OCI-LY7 (cell line): ENCODE results near the gene CEACAM4. TPM values are rescaled to one million over a fixed set of nuclear protein-coding genes. Genes with fewer than 3 reads are reported as not detected.

Experiments
- BruUV-seq: library from RNA; stranded (reverse); fragments of 400-500 nt; replicated peaks from 2 replicates; lab custom pipeline; 2021; lab: Mats Ljungman, UMichigan
- CTCF ChIA-PET: fragments of 300-600 bp; sonication (Branson Sonifier 250); formaldehyde crosslinking; loops from one replicate; lab custom pipeline; 2022; ENCODE audit warnings: antibody characterized with exemption; ENCODE audit not compliant: unreplicated experiment; lab: Charles Lee
- POLR2A ChIA-PET: fragments of 300-600 bp; sonication (Branson Sonifier 250); formaldehyde crosslinking; loops from one replicate; lab custom pipeline; 2022; ENCODE audit warnings: antibody characterized with exemption; lab: Charles Lee
- DNase-seq: peaks from one replicate; pipeline ENCODE4 v3.0.0-alpha.2; 2015; ENCODE audit warnings: low spot score
- H2AFZ ChIP-seq: fragments of 200-600 bp; sonication (generic), shearing (Covaris generic); 2 replicates; pipeline ENCODE4 v1.6.1; 2014; ENCODE audit warnings: mild to moderate bottlenecking, antibody characterized with exemption, low read length, moderate library complexity
- H3K27ac ChIP-seq: fragments of 200-600 bp; sonication (generic); 2 replicates; pipeline ENCODE4 v1.5.1; 2014; ENCODE audit warnings: mixed run types, low read depth, mild to moderate bottlenecking, moderate library complexity, low read length, inconsistent platforms; ENCODE audit not compliant: poor library complexity, severe bottlenecking
- H3K36me3 ChIP-seq: fragments of 200-600 bp; sonication (generic); 2 replicates; pipeline ENCODE4 v1.6.1; 2014; ENCODE audit warnings: mild to moderate bottlenecking, antibody characterized with exemption, low read length, moderate library complexity, mixed read lengths; ENCODE audit not compliant: insufficient read depth
- H3K4me1 ChIP-seq: fragments of 200-600 bp; sonication (generic); 2 replicates; pipeline ENCODE4 v1.5.1; 2014; ENCODE audit warnings: mild to moderate bottlenecking, low read length; ENCODE audit not compliant: insufficient read depth, poor library complexity, severe bottlenecking
- H3K4me2 ChIP-seq: fragments of 200-600 bp; sonication (generic); 2 replicates; pipeline ENCODE4 v1.6.1; 2014; ENCODE audit warnings: mild to moderate bottlenecking, low read length
- H3K4me3 ChIP-seq: fragments of 200-600 bp; sonication (generic); 2 replicates; pipeline ENCODE4 v1.5.1; 2014; ENCODE audit warnings: mild to moderate bottlenecking, low read depth, low read length; ENCODE audit not compliant: poor library complexity, severe bottlenecking
- H3K79me2 ChIP-seq: fragments of 200-600 bp; sonication (generic); 2 replicates; pipeline ENCODE4 v1.6.1; 2016; ENCODE audit warnings: low read depth, mild to moderate bottlenecking, low read length, moderate library complexity, mixed read lengths; ENCODE audit not compliant: insufficient read depth
- H3K9me2 ChIP-seq: fragments of 200-600 bp; sonication (generic); 2 replicates; pipeline ENCODE4 v1.6.1; 2016; ENCODE audit warnings: mild to moderate bottlenecking, low read length, mixed read lengths; ENCODE audit not compliant: insufficient read depth
- H3K9me3 ChIP-seq: fragments of 200-600 bp; sonication (generic); 2 replicates; pipeline ENCODE4 v1.6.1; 2014; ENCODE audit warnings: mild to moderate bottlenecking, mixed run types, low read length, mixed read lengths
- H4K20me1 ChIP-seq: fragments of 200-600 bp; sonication (generic); 2 replicates; pipeline ENCODE4 v1.6.1; 2014; ENCODE audit warnings: mild to moderate bottlenecking, antibody characterized with exemption, low read length, moderate library complexity, mixed read lengths; ENCODE audit not compliant: insufficient read depth
- EZH2phosphoT487 ChIP-seq: fragments of 200-600 bp; sonication (generic); IDR thresholded peaks from 2 replicates; pipeline ENCODE4 v1.6.1; 2018; ENCODE audit warnings: low read depth, borderline replicate concordance, mild to moderate bottlenecking, mixed run types, antibody characterized with exemption, low read length, moderate library complexity, mixed read lengths
- intact Hi-C: fragments of 100-400 bp; cut with micrococcal nuclease; formaldehyde crosslinking; loops from one replicate; pipeline ENCODE4 v1.10.0; 2022; ENCODE audit not compliant: unreplicated experiment
- total RNA-seq, 2 experiments: library from RNA; depleted of rRNA in 1 of 2; stranded (reverse); fragments of >200 nt in 1 of 2; shearing (Covaris generic) in 1 of 2; gene quantifications; 2 replicates each; pipeline ENCODE4 v1.2.3, GENCODE V29; 2014 to 2022
- TF ChIP-seq, protein P1 (sequence below): fragments of 200-600 bp; sonication (generic); conservative IDR thresholded peaks from 2 replicates; pipeline ENCODE4 v1.5.1; 2014; ENCODE audit warnings: mild to moderate bottlenecking, antibody characterized with exemption, low read length, moderate library complexity, mixed read lengths

The CEACAM4 gene
- total RNA-seq, 2 experiments from 2014 or later = not detected

- Histone ChIP-seq H3K4me2 (no peak overlapping the region), H3K4me1 (no peaks in the 10 kb centered on the region), H3K79me2 (no peaks in the 10 kb centered on the region), H3K9me3 (no peaks in the 10 kb centered on the region), H3K27ac (no peak overlapping the region), H3K9me2 (no peaks in the 10 kb centered on the region), H2AFZ (no peak overlapping the region), H3K4me3 (no peak overlapping the region), H3K36me3 (peaks cover 10% of the 10 kb centered on the region), H4K20me1 (no peaks in the 10 kb centered on the region)
- POLR2A ChIA-PET = no interaction called here
- TF ChIP-seq, protein P1, sequence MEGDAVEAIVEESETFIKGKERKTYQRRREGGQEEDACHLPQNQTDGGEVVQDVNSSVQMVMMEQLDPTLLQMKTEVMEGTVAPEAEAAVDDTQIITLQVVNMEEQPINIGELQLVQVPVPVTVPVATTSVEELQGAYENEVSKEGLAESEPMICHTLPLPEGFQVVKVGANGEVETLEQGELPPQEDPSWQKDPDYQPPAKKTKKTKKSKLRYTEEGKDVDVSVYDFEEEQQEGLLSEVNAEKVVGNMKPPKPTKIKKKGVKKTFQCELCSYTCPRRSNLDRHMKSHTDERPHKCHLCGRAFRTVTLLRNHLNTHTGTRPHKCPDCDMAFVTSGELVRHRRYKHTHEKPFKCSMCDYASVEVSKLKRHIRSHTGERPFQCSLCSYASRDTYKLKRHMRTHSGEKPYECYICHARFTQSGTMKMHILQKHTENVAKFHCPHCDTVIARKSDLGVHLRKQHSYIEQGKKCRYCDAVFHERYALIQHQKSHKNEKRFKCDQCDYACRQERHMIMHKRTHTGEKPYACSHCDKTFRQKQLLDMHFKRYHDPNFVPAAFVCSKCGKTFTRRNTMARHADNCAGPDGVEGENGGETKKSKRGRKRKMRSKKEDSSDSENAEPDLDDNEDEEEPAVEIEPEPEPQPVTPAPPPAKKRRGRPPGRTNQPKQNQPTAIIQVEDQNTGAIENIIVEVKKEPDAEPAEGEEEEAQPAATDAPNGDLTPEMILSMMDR = no peak
- TF ChIP-seq EZH2phosphoT487 = no peak
- DNase-seq = no peak
- no TSS peak for BruUV-seq
- intact Hi-C loops = no loop called here
- CTCF ChIA-PET = no interaction called here
Observed at GRCh38 chr19:41587838-41588210, 39.0 kb downstream of the CEACAM4 start.

DNA sequence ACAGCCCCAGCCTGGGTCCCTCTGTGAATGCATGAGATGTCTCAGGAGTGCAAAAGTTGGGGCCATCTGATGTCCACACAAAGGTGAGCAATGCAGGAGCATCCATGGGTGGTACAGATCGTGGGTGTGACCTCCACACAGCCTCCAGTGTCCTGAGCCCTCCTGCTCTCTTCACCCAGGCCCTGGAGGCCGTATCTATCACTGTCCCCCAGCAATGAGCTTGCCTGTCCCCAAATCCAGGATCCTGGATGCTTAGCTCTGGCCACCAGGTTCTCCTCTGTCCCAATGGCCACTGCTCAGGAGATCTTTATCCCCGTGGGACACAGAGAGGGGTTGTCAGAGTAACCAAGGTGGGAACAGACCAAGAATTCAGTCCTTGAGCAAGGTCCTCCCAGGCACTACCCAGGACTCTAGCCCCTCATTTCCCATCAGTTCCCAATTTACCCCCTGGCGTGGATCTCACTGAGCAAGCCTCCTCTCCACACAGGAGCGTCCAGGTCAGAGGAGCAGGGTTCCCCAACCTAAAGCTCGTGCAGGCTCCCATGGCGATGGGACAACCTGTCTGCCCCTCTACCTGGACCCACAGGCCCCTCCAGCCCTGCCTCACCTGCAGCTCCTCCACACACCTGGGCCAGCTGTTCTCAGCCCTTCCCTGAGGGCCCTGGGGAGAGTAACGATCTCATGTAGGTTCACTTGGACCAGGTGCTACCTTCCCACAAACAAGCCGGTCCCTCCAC is 39.6 kb downstream of the CEACAM4 start:
- CTCF ChIA-PET = no interaction called here

More for the DNA sequence above, 39.6 kb downstream of the CEACAM4 start:
- 0 out of 2 replicates have a peak, but pooled peaks cover 3% of the 10 kb centered on the region for H3K9me3 ChIP-seq
- H2AFZ ChIP-seq = no peak overlapping the region
- no peaks in the 10 kb centered on the region for H4K20me1 ChIP-seq
- POLR2A ChIA-PET = no interaction called here
- BruUV-seq = no TSS peak
- H3K36me3 ChIP-seq = peaks cover 16% of the 10 kb centered on the region
- H3K4me2 ChIP-seq = no peak overlapping the region
- no peaks in the 10 kb centered on the region for H3K9me2 ChIP-seq
- H3K27ac ChIP-seq = no peak overlapping the region
- no peak overlapping the region for H3K4me3 ChIP-seq
- intact Hi-C loops = no loop called here
- no peaks in the 10 kb centered on the region for H3K79me2 ChIP-seq
- no peaks in the 10 kb centered on the region for H3K4me1 ChIP-seq
- TF ChIP-seq EZH2phosphoT487 = no peak
- TF ChIP-seq, protein P1 = no peak
- DNase-seq = no peak
